Measurements from ENCODE around the gene SERTAD2. TPM values are rescaled to one million over a fixed set of nuclear protein-coding genes. Genes with fewer than 3 reads are reported as not detected.

SERTAD2 gene
- total RNA-seq, 1 donor from 2014 or later: 42.2 TPM

GRCh38 chr2:64595397-64596176 is 58.1 kb downstream of the SERTAD2 start:
- peak; percentile 20 for DNase-seq (ENCODE audit: low read depth)

GRCh38 chr2:64594226-64594989 is 59.3 kb downstream of the SERTAD2 start:
- no peak for FAIRE-seq

More at GRCh38 chr2:64595397-64596176, 58.1 kb downstream of the SERTAD2 start:
- H2AFZ ChIP-seq (ENCODE audit: low read depth, low read length): no peak overlapping the region
- no peak overlapping the region for H3K4me3 ChIP-seq (ENCODE audit: insufficient read depth, low read depth, low read length)
- H3K9me3 Mint-ChIP-seq (ENCODE audit: unreplicated experiment): no peaks in the 10 kb centered on the region
- no peak overlapping the region for H3K4me2 ChIP-seq (ENCODE audit: low read length)
- H3K4me3 Mint-ChIP-seq (ENCODE audit: unreplicated experiment): no peak overlapping the region
- no peak overlapping the region for H3K27ac Mint-ChIP-seq (ENCODE audit: unreplicated experiment)
- no peaks in the 10 kb centered on the region for H3K9me3 ChIP-seq (ENCODE audit: insufficient read depth, low read depth, low read length)
- peaks cover 2% of the 10 kb centered on the region for H3K36me3 Mint-ChIP-seq (ENCODE audit: low read depth, unreplicated experiment)
- peaks cover 6% of the 10 kb centered on the region for H3K4me1 ChIP-seq (ENCODE audit: insufficient read depth, low read length)
- H3K9ac ChIP-seq (ENCODE audit: low read length): no peak overlapping the region
- TF ChIP-seq CTCF (IDR thresholded peaks at IDR 0.05; ENCODE audit: insufficient read depth, low read depth, low read length): no peak
- TF ChIP-seq EZH2 (IDR thresholded peaks at IDR 0.05; ENCODE audit: insufficient read depth, low read length): no peak
- no peaks in the 10 kb centered on the region for H3K79me2 ChIP-seq (ENCODE audit: insufficient read depth, low read length)
- peaks cover 9% of the 10 kb centered on the region for H3K4me1 Mint-ChIP-seq (ENCODE audit: low read depth, unreplicated experiment)
- peaks cover 24% of the 10 kb centered on the region for H3K27me3 ChIP-seq (ENCODE audit: insufficient read depth, low read length)
- peaks cover 19% of the 10 kb centered on the region for H3K27me3 Mint-ChIP-seq (ENCODE audit: low read depth, unreplicated experiment)
- H3K36me3 ChIP-seq (ENCODE audit: insufficient read depth, low read length): peaks cover 6% of the 10 kb centered on the region
- FAIRE-seq: no peak
- H4K20me1 ChIP-seq (ENCODE audit: insufficient read depth, low read length): no peaks in the 10 kb centered on the region
- no peak overlapping the region for H3K27ac ChIP-seq (ENCODE audit: low read depth, low read length)

More at GRCh38 chr2:64594226-64594989, 59.3 kb downstream of the SERTAD2 start:
- peak; percentile 42 for DNase-seq (ENCODE audit: low read depth)
- no peaks in the 10 kb centered on the region for H3K9me3 Mint-ChIP-seq (ENCODE audit: unreplicated experiment)
- H3K27ac Mint-ChIP-seq (ENCODE audit: unreplicated experiment): peak overlapping the region; percentile 30
- H3K4me3 Mint-ChIP-seq (ENCODE audit: unreplicated experiment): peak overlapping the region; percentile 25
- no peak overlapping the region for H2AFZ ChIP-seq (ENCODE audit: low read depth, low read length)
- TF ChIP-seq CTCF (IDR thresholded peaks at IDR 0.05; ENCODE audit: insufficient read depth, low read depth, low read length) (no peak), EZH2 (IDR thresholded peaks at IDR 0.05; ENCODE audit: insufficient read depth, low read length) (no peak)
- H3K4me1 Mint-ChIP-seq (ENCODE audit: low read depth, unreplicated experiment): peaks cover 9% of the 10 kb centered on the region
- peaks cover 2% of the 10 kb centered on the region for H3K36me3 Mint-ChIP-seq (ENCODE audit: low read depth, unreplicated experiment)
- peaks cover 6% of the 10 kb centered on the region for H3K4me1 ChIP-seq (ENCODE audit: insufficient read depth, low read length)
- no peaks in the 10 kb centered on the region for H4K20me1 ChIP-seq (ENCODE audit: insufficient read depth, low read length)
- H3K36me3 ChIP-seq (ENCODE audit: insufficient read depth, low read length): peaks cover 6% of the 10 kb centered on the region
- no peak overlapping the region for H3K9ac ChIP-seq (ENCODE audit: low read length)
- H3K79me2 ChIP-seq (ENCODE audit: insufficient read depth, low read length): no peaks in the 10 kb centered on the region
- peaks cover 14% of the 10 kb centered on the region for H3K27me3 Mint-ChIP-seq (ENCODE audit: low read depth, unreplicated experiment)
- H3K27ac ChIP-seq (ENCODE audit: low read depth, low read length): no peak overlapping the region
- H3K4me2 ChIP-seq (ENCODE audit: low read length): peak overlapping the region; percentile 21
- no peaks in the 10 kb centered on the region for H3K9me3 ChIP-seq (ENCODE audit: insufficient read depth, low read depth, low read length)
- no peak overlapping the region for H3K4me3 ChIP-seq (ENCODE audit: insufficient read depth, low read depth, low read length)
- peaks cover 18% of the 10 kb centered on the region for H3K27me3 ChIP-seq (ENCODE audit: insufficient read depth, low read length)

All from astrocyte (in vitro differentiated cells and primary cell).